Measurements from ENCODE around the gene UGCG. TPM values are rescaled to one million over a fixed set of nuclear protein-coding genes. Genes with fewer than 3 reads are reported as not detected.
A peak's percentile ranks its signal among the peaks of the same experiment; 100 is the strongest.

UGCG gene
- total and polyA plus RNA-seq, 2 of the 8 experiments (the other 6 are each of a cell fraction or from before 2014, with no cell fraction given): 14.9 to 34.0 TPM

DNA sequence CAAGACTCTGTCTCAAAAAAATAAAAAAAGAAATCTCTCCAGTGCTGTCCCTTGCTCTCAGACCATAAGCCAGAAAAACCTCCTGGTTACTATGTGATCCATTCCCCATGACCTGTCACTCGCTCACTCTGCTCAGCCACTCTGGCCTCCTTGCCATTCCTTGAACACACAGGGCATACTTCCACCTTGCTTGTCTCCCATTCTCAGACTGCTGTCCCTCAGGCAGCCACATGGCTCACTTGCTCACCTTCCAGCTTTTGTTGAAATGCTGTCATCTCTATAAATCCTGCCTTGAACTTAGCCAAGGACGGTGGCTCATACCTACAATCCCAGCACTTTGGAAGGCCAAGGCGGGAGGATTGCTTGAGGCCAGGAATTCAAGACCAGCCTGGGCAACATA lies 82.9 kb downstream of the UGCG start:
- H3K36me3 ChIP-seq (ENCODE audit: control insufficient read depth in 2 of 4, insufficient read depth in 4 of 4, low read length in 3 of 4): no peaks in the 10 kb centered on the region
- no peak for TF ChIP-seq BCL11A (IDR thresholded peaks at IDR 0.05; ENCODE audit: low read depth in 2 of 2, low read length in 2 of 2)
- no peak for TF ChIP-seq EGR1 (IDR thresholded peaks at IDR 0.05; ENCODE audit: borderline replicate concordance, low read depth, low read length)
- TF ChIP-seq RBBP5 (IDR thresholded peaks at IDR 0.05; ENCODE audit: borderline replicate concordance, low read depth, low read length): no peak
- TF ChIP-seq SUZ12 (IDR thresholded peaks at IDR 0.05; ENCODE audit: low read length): no peak
- no peak for TF ChIP-seq SAP30 (IDR thresholded peaks at IDR 0.05; ENCODE audit: insufficient read depth, insufficient replicate concordance, low read length)
- TF ChIP-seq, protein P1, sequence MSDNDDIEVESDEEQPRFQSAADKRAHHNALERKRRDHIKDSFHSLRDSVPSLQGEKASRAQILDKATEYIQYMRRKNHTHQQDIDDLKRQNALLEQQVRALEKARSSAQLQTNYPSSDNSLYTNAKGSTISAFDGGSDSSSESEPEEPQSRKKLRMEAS (IDR thresholded peaks at IDR 0.05): no peak
- TF ChIP-seq HDAC2 (IDR thresholded peaks at IDR 0.05; ENCODE audit: borderline replicate concordance in 1 of 2, low read depth in 2 of 2, low read length in 2 of 2): no peak
- no peak for TF ChIP-seq SIX5 (IDR thresholded peaks at IDR 0.05; ENCODE audit: low read depth, low read length)
- no peak for TF ChIP-seq POLR2A (IDR thresholded peaks at IDR 0.05; ENCODE audit: control extremely low read depth in 1 of 2, low read depth in 2 of 2, low read length in 2 of 2)
- TF ChIP-seq RXRA (IDR thresholded peaks at IDR 0.05; ENCODE audit: insufficient read depth, low read depth, low read length): no peak
- no peak for TF ChIP-seq SIN3A (conservative IDR thresholded peaks at IDR 0.05 in 1 of 2, IDR thresholded peaks at IDR 0.05 in 1 of 2; ENCODE audit: low read depth in 1 of 2, low read length in 2 of 2)
- no peak for TF ChIP-seq KDM4A (IDR thresholded peaks at IDR 0.05; ENCODE audit: low read depth, low read length, severe bottlenecking)
- TF ChIP-seq HDAC6 (IDR thresholded peaks at IDR 0.05; ENCODE audit: low read depth, low read length): no peak
- no peak for TF ChIP-seq YY1 (IDR thresholded peaks at IDR 0.05; ENCODE audit: low read depth, low read length)
- H2BK15ac ChIP-seq (ENCODE audit: low read length): no peak overlapping the region
- H2AK5ac ChIP-seq (ENCODE audit: low read depth, low read length): peak overlapping the region; percentile 82; the same call in 1 of the 2 replicates
- no peaks in the 10 kb centered on the region for H3K79me1 ChIP-seq (ENCODE audit: low read depth, low read length)
- H3K27me3 ChIP-seq (replicated peaks in 1 of 4; ENCODE audit: control insufficient read depth in 3 of 4, extremely low read depth in 1 of 4, insufficient read depth in 3 of 4, low read length in 3 of 4): no peaks in the 10 kb centered on the region
- WGBS, 2 experiments (ENCODE audit: extremely low coverage in 1 of 2, insufficient coverage in 1 of 2, insufficient read length in 1 of 2, insufficient replicate concordance in 2 of 2, low coverage in 1 of 2, low lambda C conversion rate in 2 of 2, missing lambda C conversion rate in 1 of 2): 91% methylated on average over 3 of the region's 3 CpGs; no CpG with 5 or more reads in 1 of the 2 experiments
- ChIA-PET CTCF (ENCODE audit: partially characterized antibody) (interaction anchor here (1.0 kb wide), 1 partner anchor 8 kb away, joined by 3 read pairs; no protein-coding TSS in a partner anchor), POLR2A (ENCODE audit: partially characterized antibody) (no interaction called here)
- no peaks in the 10 kb centered on the region for H4K20me1 ChIP-seq (replicated peaks in 1 of 2; ENCODE audit: control insufficient read depth in 1 of 2, insufficient read depth in 2 of 2, low read length in 2 of 2)
- no peak overlapping the region for H2BK120ac ChIP-seq (replicated peaks; ENCODE audit: low read depth, low read length)
- H3K14ac ChIP-seq (ENCODE audit: insufficient read length): no peak overlapping the region
- H2BK12ac ChIP-seq (ENCODE audit: low read depth, low read length): no peak overlapping the region
- H4K91ac ChIP-seq (replicated peaks; ENCODE audit: insufficient read length, low read length): no peak overlapping the region
- no peak overlapping the region for H3K4me2 ChIP-seq (ENCODE audit: insufficient read depth in 1 of 2, low read depth in 2 of 2, low read length in 2 of 2)
- H3K4me3 ChIP-seq (ENCODE audit: extremely low read depth in 1 of 4, insufficient read depth in 2 of 4, low read depth in 3 of 4, low read length in 4 of 4): no peak overlapping the region
- no peaks in the 10 kb centered on the region for H3K79me2 ChIP-seq (ENCODE audit: control insufficient read depth in 1 of 2, insufficient read depth in 2 of 2, low read length in 2 of 2)
- no peak overlapping the region for H4K8ac ChIP-seq (ENCODE audit: extremely low read depth, insufficient read depth, low read length)
- no peak overlapping the region for H3K18ac ChIP-seq (ENCODE audit: extremely low read depth, low read length)
- H2BK20ac ChIP-seq (ENCODE audit: low read length): no peak overlapping the region
- H3K4ac ChIP-seq (replicated peaks; ENCODE audit: insufficient read length, low read depth, low read length): no peak overlapping the region
- H3K56ac ChIP-seq (replicated peaks; ENCODE audit: insufficient read length, low read depth, low read length): no peak overlapping the region
- H4K5ac ChIP-seq (ENCODE audit: insufficient read length, low read depth, low read length): no peak overlapping the region
- no peak overlapping the region for H2AFZ ChIP-seq (ENCODE audit: low read length)
- no peaks in the 10 kb centered on the region for H3K9me3 ChIP-seq (ENCODE audit: insufficient read depth in 2 of 2, low read depth in 1 of 2, low read length in 1 of 2)
- no peak overlapping the region for H3K27ac ChIP-seq (ENCODE audit: low read depth, low read length)
- H3K9ac ChIP-seq (replicated peaks in 1 of 4; ENCODE audit: extremely low read depth in 1 of 4, low read depth in 3 of 4, low read length in 3 of 4): no peak overlapping the region
- no peaks in the 10 kb centered on the region for H3K4me1 ChIP-seq (replicated peaks in 1 of 4; ENCODE audit: control insufficient read depth in 3 of 4, insufficient read depth in 4 of 4, low read length in 3 of 4)
- DNase-seq (ENCODE audit: low read depth in 1 of 2, low spot score in 2 of 2) (no peak), FAIRE-seq (no peak)
- no peaks in the 10 kb centered on the region for H3K23me2 ChIP-seq (ENCODE audit: low read depth, low read length)
- H3K23ac ChIP-seq (ENCODE audit: insufficient read length): no peak overlapping the region
- no peak overlapping the region for H2BK5ac ChIP-seq (ENCODE audit: low read depth, low read length)

Data from H1 (cell line).